Muscle layer of colon (tissue), 2 donors: Measurements from ENCODE around the gene GAREM1.

Experiments used
- H3K27ac ChIP-seq: one replicate; pipeline ENCODE4 v1.7.0; 2013; ENCODE audit warnings: low read depth, mild to moderate bottlenecking, low read length, moderate library complexity
- H3K27me3 ChIP-seq, 2 donors: one replicate each; pipeline ENCODE4 v1.7.0; 2013; ENCODE audit warnings: low read length in 2 of 2, mild to moderate bottlenecking in 2 of 2; ENCODE audit not compliant: insufficient read depth in 2 of 2, control insufficient read depth in 1 of 2
- H3K36me3 ChIP-seq: one replicate; pipeline ENCODE4 v1.7.0; 2013; ENCODE audit warnings: mild to moderate bottlenecking, low read length; ENCODE audit not compliant: insufficient read depth
- H3K4me1 ChIP-seq: one replicate; pipeline ENCODE4 v1.7.0; 2013; ENCODE audit warnings: mild to moderate bottlenecking, low read length; ENCODE audit not compliant: insufficient read depth
- H3K4me3 ChIP-seq, 2 donors: one replicate each; pipeline ENCODE4 v1.7.0; 2013; ENCODE audit warnings: low read length in 2 of 2, low read depth in 1 of 2, mild to moderate bottlenecking in 1 of 2, moderate library complexity in 1 of 2
- H3K9ac ChIP-seq: one replicate; pipeline ENCODE4 v1.7.0; 2013; ENCODE audit warnings: low read length
- H3K9me3 ChIP-seq: one replicate; pipeline ENCODE4 v1.7.0; 2013; ENCODE audit warnings: mild to moderate bottlenecking, low read length
- donor health status: abdominal sarcoma.
- donor health status: Adenocarcinoma of cecum.

GAREM1 gene

DNA sequence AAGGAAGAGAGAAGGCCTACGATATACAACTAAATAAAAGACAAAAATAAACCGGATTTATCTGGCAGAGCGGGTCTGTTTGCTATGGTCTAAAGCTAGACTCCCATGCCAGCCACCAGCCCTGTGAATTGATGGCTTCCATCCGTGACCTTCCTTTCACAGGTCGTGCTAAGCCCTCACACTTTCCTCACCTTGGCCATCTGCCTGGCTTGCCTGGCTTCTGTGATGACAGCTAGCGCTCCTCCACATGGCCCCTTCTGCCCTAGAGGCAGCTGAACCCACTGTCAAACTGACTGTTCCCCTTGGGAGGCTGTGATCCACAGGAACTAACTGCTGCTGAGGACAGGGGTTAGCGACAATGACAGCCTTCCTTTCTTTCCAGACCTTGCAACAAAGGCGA, 32.5 kb downstream of the GAREM1 start:
- H3K36me3 ChIP-seq: no peaks in the 10 kb centered on the region

DNA sequence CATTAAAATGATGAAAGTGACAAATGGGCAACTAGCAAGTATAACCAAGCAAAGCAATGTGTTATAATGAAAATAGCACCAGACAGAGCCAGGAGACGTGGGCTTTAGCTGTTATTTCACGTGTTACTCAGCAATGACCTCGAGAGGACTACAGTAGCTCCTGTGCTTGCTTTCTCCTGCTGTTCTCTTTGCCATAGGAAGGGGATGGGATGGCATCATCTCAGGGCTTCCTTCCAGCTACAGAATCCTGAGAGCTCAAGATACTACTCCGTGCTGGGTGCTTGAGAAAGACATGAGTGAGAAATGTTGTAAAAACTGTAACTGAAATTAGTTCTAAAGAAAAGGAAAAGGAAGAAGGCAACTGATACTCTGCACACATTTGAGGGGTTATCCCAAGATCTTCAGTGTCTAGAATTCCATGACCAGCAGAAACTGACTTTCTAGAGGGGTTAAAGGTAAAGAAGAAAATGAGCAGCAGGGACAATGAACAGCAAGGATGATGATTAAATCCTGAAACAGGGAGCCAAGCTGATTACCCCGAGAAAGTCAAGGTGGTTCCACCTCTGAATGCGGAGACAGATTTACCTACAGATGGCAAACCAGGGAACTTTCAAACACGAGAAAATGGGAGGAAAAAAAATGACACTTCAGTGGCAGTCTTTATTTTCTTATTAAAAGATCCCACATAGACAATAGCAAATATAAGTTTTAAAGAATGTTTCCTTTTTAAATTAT, 33.4 kb downstream of the GAREM1 start:
- Histone ChIP-seq H3K4me3 (no peak overlapping the region), H3K9ac (no peak overlapping the region), H3K27ac (no peak overlapping the region), H3K27me3 (no peaks in the 10 kb centered on the region), H3K9me3 (no peaks in the 10 kb centered on the region), H3K4me1 (peaks cover 7% of the 10 kb centered on the region), H3K36me3 (no peaks in the 10 kb centered on the region)

More for the DNA sequence above, 32.5 kb downstream of the GAREM1 start:
- Histone ChIP-seq H3K9me3 (no peaks in the 10 kb centered on the region), H3K27ac (no peak overlapping the region), H3K27me3 (no peaks in the 10 kb centered on the region), H3K9ac (no peak overlapping the region), H3K4me1 (peaks cover 7% of the 10 kb centered on the region), H3K4me3 (no peak overlapping the region)

DNA sequence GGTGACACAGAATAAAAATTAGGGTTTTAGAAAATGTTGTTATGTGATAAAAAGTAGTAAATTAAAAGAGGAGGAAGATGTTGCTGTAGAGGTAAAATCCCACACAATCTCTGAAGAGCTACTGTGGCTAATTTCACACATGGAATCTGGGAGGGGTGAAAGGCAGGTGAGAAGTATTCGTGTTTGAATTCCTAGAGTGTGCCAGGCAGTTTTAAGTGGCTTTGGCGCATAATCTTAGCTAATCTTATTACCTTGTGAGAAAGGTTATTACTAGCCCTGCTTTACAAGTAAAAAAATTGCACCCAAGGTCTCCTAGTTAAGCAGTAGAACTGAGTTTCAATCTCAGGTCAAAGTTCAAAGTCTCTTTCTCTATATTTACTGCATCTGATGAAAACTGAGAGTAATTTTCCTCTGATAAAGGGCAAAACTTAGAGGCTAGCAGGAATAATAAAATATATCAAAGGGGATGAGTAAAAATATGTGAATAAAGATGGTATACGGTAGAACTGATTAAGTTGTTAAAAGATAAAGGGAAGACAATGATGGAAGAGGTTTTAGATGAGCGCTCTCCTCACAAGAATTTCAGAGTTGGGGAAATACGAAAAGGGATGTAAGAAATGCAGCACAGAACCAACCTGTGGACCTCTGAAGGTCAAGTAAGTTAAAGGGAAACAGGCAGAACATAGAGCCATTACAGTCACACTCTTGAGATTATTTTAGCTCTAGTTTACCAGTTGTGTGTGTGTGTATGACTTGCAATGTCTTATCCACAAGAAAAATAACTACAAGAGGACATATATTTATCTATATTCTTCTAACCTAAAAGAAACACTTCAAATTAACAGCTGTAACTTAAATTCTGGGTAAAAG, 34.8 kb downstream of the GAREM1 start:
- peaks cover 7% of the 10 kb centered on the region for H3K4me1 ChIP-seq
- no peak overlapping the region for H3K4me3 ChIP-seq
- H3K9me3 ChIP-seq: no peaks in the 10 kb centered on the region
- no peaks in the 10 kb centered on the region for H3K36me3 ChIP-seq
- no peak overlapping the region for H3K9ac ChIP-seq
- H3K27ac ChIP-seq: no peak overlapping the region
- no peaks in the 10 kb centered on the region for H3K27me3 ChIP-seq

DNA sequence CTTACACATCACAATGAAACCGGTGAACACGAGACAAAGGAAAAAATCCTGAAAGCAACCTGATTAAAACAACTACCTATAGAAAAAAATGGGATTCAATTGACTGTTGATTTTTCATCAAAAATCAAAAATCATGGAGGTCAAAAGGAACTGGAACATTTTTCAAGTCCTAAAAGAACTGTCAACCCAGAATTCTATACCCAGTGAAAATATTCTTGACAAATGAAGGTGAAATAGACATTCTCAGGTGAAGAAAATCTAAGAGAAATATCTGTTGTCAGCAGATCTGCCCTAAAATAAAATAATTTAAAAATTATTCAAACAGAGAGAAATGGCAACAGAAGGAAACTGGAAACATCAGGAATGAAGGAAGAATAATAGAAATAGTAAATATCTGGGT, 38.9 kb downstream of the GAREM1 start:
- no peaks in the 10 kb centered on the region for H3K4me1 ChIP-seq
- no peak overlapping the region for H3K9ac ChIP-seq
- H3K27ac ChIP-seq: no peak overlapping the region
- H3K27me3 ChIP-seq: no peaks in the 10 kb centered on the region
- H3K4me3 ChIP-seq: no peak overlapping the region
- H3K36me3 ChIP-seq: no peaks in the 10 kb centered on the region
- no peaks in the 10 kb centered on the region for H3K9me3 ChIP-seq

DNA sequence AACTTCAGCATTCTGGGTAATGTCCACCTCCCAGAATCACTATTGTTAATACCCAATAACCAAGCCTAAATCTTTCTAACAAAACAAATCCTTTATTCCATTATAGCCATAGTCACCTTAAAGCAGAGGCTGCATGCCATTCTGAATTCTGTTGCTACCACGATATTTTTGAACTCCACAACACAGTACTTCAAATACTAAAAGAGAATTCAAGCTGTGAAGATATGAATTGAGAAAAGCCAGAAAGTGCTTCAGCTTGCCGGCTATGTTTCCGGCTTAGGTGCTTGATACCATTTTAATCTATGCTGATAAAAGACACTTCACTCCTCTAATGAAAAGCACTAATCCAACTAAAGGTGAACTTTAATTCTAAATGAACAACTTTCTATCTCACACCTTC, 41.3 kb downstream of the GAREM1 start:
- Histone ChIP-seq H3K27ac (no peak overlapping the region), H3K36me3 (no peaks in the 10 kb centered on the region), H3K9me3 (no peaks in the 10 kb centered on the region), H3K27me3 (no peaks in the 10 kb centered on the region), H3K4me3 (no peak overlapping the region), H3K4me1 (peaks cover 10% of the 10 kb centered on the region), H3K9ac (no peak overlapping the region)

DNA sequence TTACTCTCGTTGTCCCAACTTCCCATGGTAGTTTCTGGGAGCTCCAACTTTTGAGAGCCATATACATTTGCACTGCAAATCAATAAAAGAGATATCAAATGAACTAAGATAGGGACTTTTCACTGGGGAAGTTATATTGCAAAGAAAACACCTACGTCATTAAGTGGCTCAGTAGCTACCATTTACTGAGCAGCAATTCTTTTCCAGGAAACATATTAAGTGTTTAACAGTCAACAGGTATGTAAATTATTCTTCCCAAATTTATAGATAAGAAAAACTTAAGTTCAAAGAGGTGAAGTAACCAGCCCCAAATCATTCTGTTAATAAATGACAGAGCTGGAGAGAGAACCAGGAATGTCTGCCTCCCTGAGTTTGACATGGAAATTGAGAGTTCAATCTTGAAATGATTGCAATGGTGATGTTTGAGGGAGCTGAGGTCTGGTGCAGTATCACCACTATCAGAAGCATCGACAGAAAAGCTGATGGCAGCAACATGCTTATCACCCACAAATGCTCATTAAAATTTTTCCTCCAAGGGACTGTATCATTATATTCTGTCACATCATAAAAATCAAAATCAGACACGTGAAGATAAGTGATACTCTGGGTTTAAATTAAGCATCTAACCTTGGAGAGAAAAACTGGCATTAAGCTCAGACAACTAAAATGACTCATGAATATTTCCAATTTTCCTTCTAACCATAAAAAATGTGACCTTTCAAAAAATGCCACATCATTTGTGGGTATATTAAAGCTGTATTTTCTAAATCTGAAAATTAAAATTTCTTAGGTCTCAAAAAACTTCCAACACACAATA, 43.4 kb downstream of the GAREM1 start:
- Histone ChIP-seq H3K9ac (no peak overlapping the region), H3K36me3 (no peaks in the 10 kb centered on the region), H3K4me3 (no peak overlapping the region), H3K27me3 (no peaks in the 10 kb centered on the region), H3K27ac (no peak overlapping the region), H3K9me3 (no peaks in the 10 kb centered on the region), H3K4me1 (peaks cover 26% of the 10 kb centered on the region)

DNA sequence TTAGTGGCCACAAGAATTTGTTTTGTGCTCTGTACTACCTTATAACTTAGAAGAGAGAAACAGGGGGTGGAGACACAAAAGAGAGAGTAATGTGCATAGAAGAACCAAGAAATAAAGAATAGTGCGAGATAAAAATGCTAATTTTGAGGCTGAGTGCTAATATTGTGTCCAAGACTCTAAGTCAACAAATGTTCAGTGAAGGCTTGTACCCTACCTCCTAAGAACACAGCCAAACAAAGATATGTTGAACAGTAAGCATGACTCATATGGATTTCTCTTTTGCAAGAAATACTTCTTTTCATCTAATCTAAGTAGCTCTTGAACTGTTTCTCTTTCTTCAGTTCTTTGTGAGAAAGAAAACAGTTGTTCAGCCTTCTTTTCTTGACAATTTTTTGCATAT, 45.2 kb downstream of the GAREM1 start:
- Histone ChIP-seq H3K4me3 (no peak overlapping the region), H3K27ac (no peak overlapping the region), H3K36me3 (no peaks in the 10 kb centered on the region)

DNA sequence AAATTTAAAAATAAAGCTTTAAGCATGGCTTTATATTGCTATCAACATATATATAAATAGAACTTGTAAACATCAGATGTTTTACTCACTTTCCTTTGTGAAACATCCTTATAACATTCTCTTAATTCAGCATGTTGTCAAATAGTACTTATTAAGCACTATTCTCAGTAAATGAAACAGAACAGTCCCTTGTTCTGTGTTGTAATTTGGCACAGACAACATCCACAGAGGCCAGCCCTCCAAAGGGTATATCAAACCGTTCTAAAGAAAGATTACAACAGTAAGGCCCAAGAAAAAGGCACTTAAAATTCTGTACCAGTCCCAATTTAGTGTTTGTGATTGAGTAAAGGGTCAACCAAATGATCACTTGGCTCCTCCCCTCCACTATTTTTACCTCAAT, 46.0 kb downstream of the GAREM1 start:
- H3K27ac ChIP-seq: no peak overlapping the region

More for the DNA sequence above, 45.2 kb downstream of the GAREM1 start:
- Histone ChIP-seq H3K9me3 (no peaks in the 10 kb centered on the region), H3K4me1 (peaks cover 29% of the 10 kb centered on the region), H3K9ac (no peak overlapping the region), H3K27me3 (no peaks in the 10 kb centered on the region)

DNA sequence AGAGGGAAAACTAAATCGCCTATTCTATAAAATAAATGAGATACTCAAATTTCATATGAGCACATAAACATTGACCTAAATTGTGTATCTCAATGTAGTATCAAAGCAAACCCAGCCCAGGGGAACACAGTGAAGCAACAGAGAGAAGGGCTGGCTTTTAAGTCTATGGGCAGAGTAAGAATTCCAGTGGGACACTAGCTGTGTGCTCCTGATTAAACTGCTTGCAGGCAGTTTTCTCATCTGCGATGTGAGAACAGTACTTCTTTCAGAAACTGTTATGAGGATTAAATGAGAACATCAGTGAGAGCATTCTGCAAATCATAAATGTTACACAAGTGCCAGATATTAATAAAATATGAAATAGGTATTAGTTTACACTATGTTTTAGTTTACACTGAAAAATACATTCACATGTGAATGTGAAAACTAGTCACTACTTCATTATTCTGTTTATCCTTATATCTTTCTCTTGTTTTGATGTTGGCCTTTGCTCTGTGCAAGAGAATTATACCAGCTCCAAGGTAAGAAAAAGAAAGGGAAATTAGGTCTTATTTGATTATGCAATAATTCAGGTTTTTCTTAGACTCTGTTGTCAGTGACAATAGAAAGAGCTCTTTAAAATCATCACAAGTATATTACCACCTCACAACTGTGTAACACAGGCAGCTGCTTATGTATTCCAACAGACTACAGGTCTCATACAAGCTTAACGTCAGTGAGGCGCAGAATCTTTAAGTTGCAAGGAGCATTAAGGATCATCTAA, 47.5 kb downstream of the GAREM1 start:
- no peaks in the 10 kb centered on the region for H3K9me3 ChIP-seq
- no peaks in the 10 kb centered on the region for H3K27me3 ChIP-seq
- peaks cover 34% of the 10 kb centered on the region for H3K4me1 ChIP-seq
- no peak overlapping the region for H3K9ac ChIP-seq
- no peaks in the 10 kb centered on the region for H3K36me3 ChIP-seq
- no peak overlapping the region for H3K4me3 ChIP-seq
- H3K27ac ChIP-seq: no peak overlapping the region

More for the DNA sequence above, 46.0 kb downstream of the GAREM1 start:
- Histone ChIP-seq H3K9ac (no peak overlapping the region), H3K9me3 (no peaks in the 10 kb centered on the region), H3K4me1 (peaks cover 34% of the 10 kb centered on the region), H3K4me3 (no peak overlapping the region), H3K27me3 (no peaks in the 10 kb centered on the region), H3K36me3 (no peaks in the 10 kb centered on the region)

DNA sequence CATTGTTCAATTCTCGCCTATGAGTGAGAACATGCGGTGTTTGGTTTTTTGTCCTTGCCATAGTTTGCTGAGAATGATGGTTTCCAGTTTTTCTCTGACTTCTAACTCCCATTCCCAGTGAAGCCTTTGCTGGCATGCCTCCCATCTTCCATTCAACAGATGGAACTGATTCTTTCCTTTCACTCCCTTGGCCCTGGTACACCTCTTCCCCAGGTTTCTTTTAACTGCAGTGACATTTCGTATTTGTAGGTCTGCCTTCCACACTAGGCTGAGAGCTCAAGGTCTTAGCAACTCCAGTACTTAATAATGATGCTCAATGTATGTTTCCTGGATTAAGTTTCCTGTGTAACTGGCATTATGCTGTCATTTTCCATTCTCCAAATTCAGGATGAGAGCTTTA, 48.5 kb downstream of the GAREM1 start:
- Histone ChIP-seq H3K4me3 (no peak overlapping the region), H3K9me3 (no peaks in the 10 kb centered on the region), H3K27ac (no peak overlapping the region), H3K9ac (no peak overlapping the region), H3K36me3 (no peaks in the 10 kb centered on the region), H3K4me1 (peaks cover 34% of the 10 kb centered on the region), H3K27me3 (no peaks in the 10 kb centered on the region)
